Measurements from ENCODE around the gene IGFBP7.

DNA sequence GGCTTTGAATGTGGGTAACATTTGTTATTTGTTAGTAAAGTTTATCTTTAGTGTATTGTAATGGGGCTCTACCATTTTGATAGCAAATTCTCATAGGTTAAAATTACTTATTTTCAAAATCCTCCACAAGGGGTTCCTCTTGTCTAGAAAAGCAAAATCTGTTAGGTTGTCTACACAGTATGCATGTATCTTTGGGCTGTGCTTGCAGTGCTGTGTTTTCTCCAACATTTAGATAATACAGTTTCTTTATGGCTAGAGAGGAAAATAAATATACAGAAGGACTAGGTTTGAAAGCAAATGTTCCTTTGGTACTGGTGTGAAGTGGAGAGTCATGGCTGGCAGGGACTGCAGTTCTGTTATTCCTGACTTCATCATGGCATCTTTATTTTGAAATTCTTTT, 91.2 kb downstream of the IGFBP7 start:
- TF ChIP-seq ZNF274 (IDR thresholded peaks at IDR 0.05; ENCODE audit: low read depth, low read length): no peak
- no peak for TF ChIP-seq SUZ12 (IDR thresholded peaks at IDR 0.05; ENCODE audit: extremely low read depth, insufficient read depth, insufficient read length)
- TF ChIP-seq YY1 (IDR thresholded peaks at IDR 0.05; ENCODE audit: insufficient read depth, insufficient read length): no peak
